B cell (primary cell): ENCODE data around the gene HDDC3.

Experiments used
- EZH2 ChIP-seq: IDR thresholded peaks from 2 replicates; pipeline ENCODE4 v1.6.1; 2012; ENCODE audit warnings: borderline replicate concordance, low read depth, mild to moderate bottlenecking, moderate library complexity, low read length; ENCODE audit not compliant: insufficient read depth, poor library complexity, severe bottlenecking
- TF ChIP-seq, protein P1 (sequence below): fragments of 200-600 bp; IDR thresholded peaks from one replicate; pipeline ENCODE4 v1.8.0; 2022; ENCODE audit warnings: antibody characterized with exemption, mild to moderate bottlenecking

DNA sequence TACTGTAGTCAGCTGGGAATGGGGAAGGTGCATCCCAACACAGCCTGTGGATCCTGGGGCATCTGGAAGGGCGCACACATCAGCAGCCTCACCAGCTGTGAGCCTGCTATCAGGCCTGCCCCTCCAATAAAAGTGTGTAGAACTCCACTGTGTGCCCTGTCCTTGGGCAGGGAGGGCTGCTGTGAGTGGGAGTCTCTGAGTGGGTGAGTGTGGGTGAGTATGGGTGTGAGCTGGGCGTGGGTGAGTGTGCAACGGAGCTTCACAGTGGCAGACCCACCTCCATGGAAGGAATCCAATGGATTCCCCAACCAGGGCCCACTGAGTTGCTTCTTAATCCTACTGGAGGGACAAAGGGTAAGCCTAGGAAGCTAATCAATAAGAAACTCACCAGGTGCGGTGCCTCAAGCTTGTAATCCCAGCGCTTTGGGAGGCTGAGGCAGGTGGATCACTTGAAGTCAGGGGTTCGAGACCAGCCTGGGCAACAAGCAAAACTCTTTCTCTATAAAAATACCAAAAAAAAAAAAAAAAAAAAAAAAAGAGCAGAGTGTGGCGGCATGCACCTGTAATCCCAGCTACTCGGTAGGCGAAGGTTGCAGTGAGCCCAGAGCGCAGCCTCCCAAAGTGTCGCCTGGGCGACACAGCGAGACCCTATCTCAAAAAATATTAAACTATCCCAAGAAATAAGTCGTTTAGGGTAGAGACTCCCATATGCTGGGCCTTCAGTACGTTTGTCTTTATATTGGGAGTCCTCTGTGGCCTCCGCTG lies 21.8 kb upstream of the HDDC3 start:
- TF ChIP-seq, protein P1, sequence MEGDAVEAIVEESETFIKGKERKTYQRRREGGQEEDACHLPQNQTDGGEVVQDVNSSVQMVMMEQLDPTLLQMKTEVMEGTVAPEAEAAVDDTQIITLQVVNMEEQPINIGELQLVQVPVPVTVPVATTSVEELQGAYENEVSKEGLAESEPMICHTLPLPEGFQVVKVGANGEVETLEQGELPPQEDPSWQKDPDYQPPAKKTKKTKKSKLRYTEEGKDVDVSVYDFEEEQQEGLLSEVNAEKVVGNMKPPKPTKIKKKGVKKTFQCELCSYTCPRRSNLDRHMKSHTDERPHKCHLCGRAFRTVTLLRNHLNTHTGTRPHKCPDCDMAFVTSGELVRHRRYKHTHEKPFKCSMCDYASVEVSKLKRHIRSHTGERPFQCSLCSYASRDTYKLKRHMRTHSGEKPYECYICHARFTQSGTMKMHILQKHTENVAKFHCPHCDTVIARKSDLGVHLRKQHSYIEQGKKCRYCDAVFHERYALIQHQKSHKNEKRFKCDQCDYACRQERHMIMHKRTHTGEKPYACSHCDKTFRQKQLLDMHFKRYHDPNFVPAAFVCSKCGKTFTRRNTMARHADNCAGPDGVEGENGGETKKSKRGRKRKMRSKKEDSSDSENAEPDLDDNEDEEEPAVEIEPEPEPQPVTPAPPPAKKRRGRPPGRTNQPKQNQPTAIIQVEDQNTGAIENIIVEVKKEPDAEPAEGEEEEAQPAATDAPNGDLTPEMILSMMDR: no peak
- TF ChIP-seq EZH2: no peak
